ENCODE measurements around the gene FAM237B. TPM values are rescaled to one million over a fixed set of nuclear protein-coding genes. Genes with fewer than 3 reads are reported as not detected.

Gene FAM237B
- total RNA-seq, 1 experiment from 2014 or later: not detected

GRCh38 chr7:90274161-90274560 is 46.9 kb downstream of the FAM237B start (continued):
- TF ChIP-seq E2F1 (CRISPR knock-in tag; IDR thresholded peaks at IDR 0.05): no peak
- TF ChIP-seq ETV6 (CRISPR knock-in tag; IDR thresholded peaks at IDR 0.05): no peak
- no peak for TF ChIP-seq FOXP1 (CRISPR knock-in tag; IDR thresholded peaks at IDR 0.05; ENCODE audit: borderline replicate concordance)
- TF ChIP-seq SP1 (CRISPR knock-in tag; conservative IDR thresholded peaks at IDR 0.05): no peak

- POLR2A ChIA-PET: no interaction called here
- Mint-ChIP-seq H3K9me3 (no peaks in the 10 kb centered on the region), H3K4me1 (no peaks in the 10 kb centered on the region), H3K27ac (no peak overlapping the region), H3K4me3 (no peak overlapping the region), H3K27me3 (ENCODE audit: low read depth) (no peaks in the 10 kb centered on the region), H3K36me3 (no peaks in the 10 kb centered on the region)
- CTCF ChIA-PET: no interaction called here
- TF ChIP-seq MLX (CRISPR knock-in tag; IDR thresholded peaks at IDR 0.05) (no peak), MXD4 (CRISPR knock-in tag; IDR thresholded peaks at IDR 0.05; ENCODE audit: borderline replicate concordance) (no peak), ERG (CRISPR knock-in tag; IDR thresholded peaks at IDR 0.05) (no peak), ZNF532 (CRISPR knock-in tag; IDR thresholded peaks at IDR 0.05; ENCODE audit: borderline replicate concordance) (no peak), ATF3 (CRISPR knock-in tag; conservative IDR thresholded peaks at IDR 0.05) (no peak), SMAD4 (CRISPR knock-in tag; IDR thresholded peaks at IDR 0.05) (no peak), ZNF219 (CRISPR knock-in tag; IDR thresholded peaks at IDR 0.05; ENCODE audit: borderline replicate concordance) (no peak), NFYB (CRISPR knock-in tag; conservative IDR thresholded peaks at IDR 0.05; ENCODE audit: low read depth) (no peak), CTCF (IDR thresholded peaks at IDR 0.05) (no peak), ZNF396 (CRISPR knock-in tag; IDR thresholded peaks at IDR 0.05; ENCODE audit: borderline replicate concordance) (no peak), NR2C2 (CRISPR knock-in tag; IDR thresholded peaks at IDR 0.05) (no peak), USF1 (CRISPR knock-in tag; IDR thresholded peaks at IDR 0.05) (no peak), ZMAT4 (CRISPR knock-in tag; IDR thresholded peaks at IDR 0.05) (no peak), TEAD1 (CRISPR knock-in tag; IDR thresholded peaks at IDR 0.05) (no peak), ZNF121 (CRISPR knock-in tag; IDR thresholded peaks at IDR 0.05) (no peak), RORB (CRISPR knock-in tag; IDR thresholded peaks at IDR 0.05) (no peak), NFATC4 (CRISPR knock-in tag; IDR thresholded peaks at IDR 0.05) (no peak), ATF6 (CRISPR knock-in tag; IDR thresholded peaks at IDR 0.05) (no peak)
- no peak for DNase-seq (ENCODE audit: low spot score)
- ATAC-seq: no peak
These were observed 48.9 kb downstream of the FAM237B start for GRCh38 chr7:90272242-90272641.
